HS-5 (cell line): ENCODE measurements around the gene ITPKC.
"Not testable (repeated sequence)": the region's sequence is repeated elsewhere in the genome, so short reads cannot be mapped to it uniquely, and the experiment has no call there.

Source experiments
- DNase-seq: peaks from one replicate; pipeline ENCODE4 v3.0.0-alpha.2; 2012; ENCODE audit warnings: low read depth

Gene ITPKC

DNA sequence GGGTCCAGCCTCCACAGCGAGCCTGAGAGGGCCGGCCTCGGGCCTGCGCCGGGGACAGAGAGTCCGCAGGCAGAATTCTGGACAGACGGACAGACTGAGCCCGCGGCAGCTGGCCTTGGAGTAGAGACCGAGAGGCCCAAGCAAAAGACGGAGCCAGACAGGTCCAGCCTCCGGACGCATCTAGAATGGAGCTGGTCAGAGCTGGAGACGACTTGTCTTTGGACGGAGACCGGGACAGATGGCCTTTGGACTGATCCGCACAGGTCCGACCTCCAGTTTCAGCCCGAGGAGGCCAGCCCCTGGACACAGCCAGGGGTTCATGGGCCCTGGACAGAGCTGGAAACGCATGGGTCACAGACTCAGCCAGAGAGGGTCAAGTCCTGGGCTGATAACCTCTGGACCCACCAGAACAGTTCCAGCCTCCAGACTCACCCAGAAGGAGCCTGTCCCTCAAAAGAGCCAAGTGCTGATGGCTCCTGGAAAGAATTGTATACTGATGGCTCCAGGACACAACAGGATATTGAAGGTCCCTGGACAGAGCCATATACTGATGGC, 490 bp downstream of the ITPKC start:
- DNase-seq = no peak

- DNase-seq = no peak
Measured at GRCh38 chr19:40717880-40718773, 1.2 kb downstream of the ITPKC start.

- DNase-seq = no peak
Measured at GRCh38 chr19:40718774-40719391, 2.0 kb downstream of the ITPKC start.

GRCh38 chr19:40719414-40719894, 2.5 kb downstream of the ITPKC start:
- no peak for DNase-seq

- DNase-seq = no peak
Measured at GRCh38 chr19:40721140-40721486, 4.2 kb downstream of the ITPKC start.

GRCh38 chr19:40721936-40722661, 5.2 kb downstream of the ITPKC start:
- DNase-seq = no peak

GRCh38 chr19:40723661-40724254, 6.8 kb downstream of the ITPKC start:
- DNase-seq = no peak

DNA sequence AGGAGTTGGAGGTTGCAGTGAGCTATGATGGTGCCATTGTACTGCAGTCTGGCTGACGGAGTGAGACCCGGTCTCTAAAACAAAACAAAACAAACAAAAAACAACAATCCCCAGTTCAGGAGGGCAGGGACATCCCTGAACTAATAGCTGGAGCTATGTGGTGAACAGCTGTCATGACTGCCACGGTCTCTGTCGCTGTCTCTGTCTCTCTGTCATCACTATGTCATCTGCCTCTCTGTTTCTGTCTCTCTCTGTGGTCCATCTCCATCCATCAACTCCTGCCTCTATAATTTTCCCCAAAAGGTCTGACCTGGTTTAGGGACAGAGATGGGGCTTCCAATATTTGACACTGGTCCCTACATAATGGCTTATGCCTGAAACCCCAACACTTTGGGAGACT, 7.4 kb downstream of the ITPKC start:
- DNase-seq = no peak

DNA sequence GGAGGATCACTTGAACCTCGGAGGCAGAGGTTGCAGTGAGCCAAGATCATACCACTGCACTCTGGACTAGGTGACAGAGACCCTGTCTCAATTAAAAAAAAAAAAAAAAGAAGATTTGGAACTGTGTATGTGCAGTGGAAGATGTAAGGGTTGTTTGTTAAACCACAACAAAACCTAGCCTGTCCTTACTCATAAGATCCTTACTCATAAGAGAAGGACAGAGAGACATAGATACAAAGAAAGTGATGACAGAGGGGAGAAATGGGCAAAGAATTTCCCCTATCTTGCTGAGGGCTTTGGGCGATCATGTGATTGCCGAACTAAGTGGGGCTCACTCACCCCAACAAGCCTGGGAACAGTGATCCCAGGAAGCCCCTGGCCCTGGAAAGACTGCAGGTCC, 7.9 kb downstream of the ITPKC start:
- no peak for DNase-seq

DNA sequence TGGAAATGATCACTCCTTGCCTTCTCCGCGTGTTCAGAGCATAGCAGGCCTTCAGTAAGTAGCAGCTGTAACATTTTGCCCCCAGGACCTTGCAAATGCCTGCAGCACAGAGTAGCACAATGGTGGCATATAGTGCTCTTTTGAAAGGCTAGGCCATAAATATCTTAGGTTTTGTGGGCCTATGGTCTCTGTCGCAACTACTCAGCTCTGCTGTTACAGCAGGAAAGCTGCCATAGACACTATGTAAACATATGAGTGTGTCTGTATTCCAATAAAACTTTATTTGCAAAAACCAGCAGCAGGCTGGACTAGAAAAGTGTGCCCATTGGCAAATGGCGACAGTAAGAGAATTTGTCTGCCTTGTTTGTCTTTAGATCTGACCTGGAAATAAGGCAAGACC, 9.4 kb downstream of the ITPKC start:
- DNase-seq = no peak

- not testable (repeated sequence) for DNase-seq
Measured at GRCh38 chr19:40730065-40730464, 13.2 kb downstream of the ITPKC start.

DNA sequence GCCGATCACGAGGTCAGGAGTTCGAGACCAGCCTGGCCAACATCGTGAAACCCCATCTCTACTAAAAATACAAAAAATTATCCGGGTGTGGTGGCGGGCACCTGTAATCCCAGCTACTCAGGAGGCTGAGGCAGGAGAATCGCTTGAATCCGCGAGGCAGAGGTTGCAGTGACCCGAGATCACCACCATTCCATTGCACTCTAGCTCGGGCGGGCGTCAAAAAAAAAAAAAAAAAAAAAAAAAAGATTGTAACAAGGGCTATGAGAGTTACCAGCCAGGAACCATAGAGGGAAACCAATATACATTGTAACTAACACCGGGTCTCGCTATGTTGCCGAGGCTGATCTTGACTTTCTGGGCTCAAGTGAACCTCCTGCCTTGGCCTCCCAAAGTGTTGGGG, 15.4 kb downstream of the ITPKC start:
- not testable (repeated sequence) for DNase-seq

DNA sequence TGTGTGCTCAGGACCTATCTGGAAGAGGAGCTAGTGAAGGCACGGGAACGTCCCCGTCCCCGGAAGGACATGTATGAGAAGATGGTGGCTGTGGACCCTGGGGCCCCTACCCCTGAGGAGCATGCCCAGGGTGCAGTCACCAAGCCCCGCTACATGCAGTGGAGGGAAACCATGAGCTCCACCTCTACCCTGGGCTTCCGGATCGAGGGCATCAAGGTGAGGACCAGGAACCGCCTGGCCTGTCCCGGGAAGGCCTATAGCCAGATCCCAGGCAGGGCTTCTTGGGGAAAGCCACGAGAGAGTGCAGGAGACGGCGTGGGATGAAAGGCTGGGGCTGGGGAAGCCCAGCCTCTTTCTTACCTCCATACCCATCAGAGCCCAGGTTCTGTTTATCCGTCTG, 16.2 kb downstream of the ITPKC start:
- DNase-seq = no peak

DNA sequence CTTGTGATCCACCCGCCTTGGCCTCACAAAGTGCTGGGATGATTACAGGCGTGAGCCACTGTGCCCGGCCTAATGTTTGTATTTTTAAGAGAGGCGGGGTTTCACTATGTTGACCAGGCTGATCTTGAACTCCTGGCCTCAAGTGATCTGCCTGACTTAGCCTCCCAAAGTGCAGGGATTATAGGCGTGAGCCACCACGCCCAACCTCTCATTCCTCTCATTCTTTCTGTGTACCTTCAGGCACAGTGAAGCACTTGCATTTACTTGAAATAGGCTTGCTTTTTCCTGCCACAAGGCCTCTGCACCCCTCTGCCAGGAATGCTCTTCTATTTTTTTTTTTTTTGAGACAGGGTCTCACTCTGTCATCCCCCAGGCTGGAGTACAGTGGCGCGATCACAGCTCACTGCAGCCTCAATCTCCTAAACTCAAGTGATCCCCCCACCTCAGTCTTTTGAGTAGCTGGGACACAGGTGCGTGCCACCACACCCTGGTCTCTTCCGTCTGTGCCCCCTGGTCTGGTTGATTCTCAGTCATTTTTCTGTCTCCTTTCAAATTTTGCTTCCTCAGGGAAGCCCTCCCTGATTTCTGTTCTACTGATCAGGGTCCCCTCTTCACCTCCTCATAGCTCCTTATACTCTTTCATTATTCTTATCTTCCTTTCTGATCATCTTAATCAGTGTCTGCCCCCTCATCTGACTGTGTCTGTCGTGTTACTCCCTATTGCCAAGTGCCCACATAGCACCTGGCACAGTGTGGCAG, 18.3 kb downstream of the ITPKC start:
- DNase-seq = no peak

DNA sequence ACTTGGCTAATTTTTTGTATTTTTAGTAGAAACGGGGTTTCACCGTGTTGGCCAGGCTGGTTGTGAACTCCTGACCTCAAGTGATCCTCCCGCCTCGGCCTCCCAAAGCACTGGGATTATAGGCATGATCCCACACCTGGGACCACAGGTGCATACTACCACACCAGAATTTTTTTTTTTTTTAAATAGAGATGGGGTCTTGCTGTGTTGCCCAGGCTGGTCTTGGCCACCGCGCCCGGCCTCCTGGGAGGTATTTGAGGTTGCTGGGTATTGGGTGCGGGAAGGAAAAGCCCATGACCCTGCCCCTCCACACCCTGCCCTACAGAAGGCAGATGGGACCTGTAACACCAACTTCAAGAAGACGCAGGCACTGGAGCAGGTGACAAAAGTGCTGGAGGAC, 19.7 kb downstream of the ITPKC start:
- DNase-seq = no peak

DNA sequence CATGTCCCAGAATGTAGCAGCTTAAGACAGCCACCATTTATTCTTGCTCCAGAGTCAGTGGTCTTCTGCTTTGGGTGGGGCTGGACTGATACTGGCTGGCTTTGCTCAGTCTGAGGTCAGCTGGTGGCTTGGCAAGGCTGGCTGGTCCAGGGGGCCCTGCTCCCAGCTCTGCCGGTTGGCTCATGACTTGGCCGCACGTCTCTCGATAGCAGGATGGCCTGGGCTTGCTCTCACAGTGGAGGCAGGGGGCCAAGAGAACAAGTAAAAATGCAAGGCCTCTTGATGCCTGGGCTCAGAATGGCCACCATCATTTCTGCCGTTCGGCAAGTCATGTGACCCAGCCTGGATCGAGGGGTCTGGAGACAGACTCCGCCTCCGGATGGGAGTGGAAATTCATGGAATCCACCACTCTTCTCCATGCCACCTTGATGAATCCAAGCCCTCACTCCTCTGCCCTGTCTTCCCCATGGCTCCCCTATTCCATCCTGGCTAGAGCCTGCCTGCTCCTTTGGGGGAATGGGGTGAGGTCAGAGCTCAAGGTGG, 20.3 kb downstream of the ITPKC start:
- DNase-seq = no peak

DNA sequence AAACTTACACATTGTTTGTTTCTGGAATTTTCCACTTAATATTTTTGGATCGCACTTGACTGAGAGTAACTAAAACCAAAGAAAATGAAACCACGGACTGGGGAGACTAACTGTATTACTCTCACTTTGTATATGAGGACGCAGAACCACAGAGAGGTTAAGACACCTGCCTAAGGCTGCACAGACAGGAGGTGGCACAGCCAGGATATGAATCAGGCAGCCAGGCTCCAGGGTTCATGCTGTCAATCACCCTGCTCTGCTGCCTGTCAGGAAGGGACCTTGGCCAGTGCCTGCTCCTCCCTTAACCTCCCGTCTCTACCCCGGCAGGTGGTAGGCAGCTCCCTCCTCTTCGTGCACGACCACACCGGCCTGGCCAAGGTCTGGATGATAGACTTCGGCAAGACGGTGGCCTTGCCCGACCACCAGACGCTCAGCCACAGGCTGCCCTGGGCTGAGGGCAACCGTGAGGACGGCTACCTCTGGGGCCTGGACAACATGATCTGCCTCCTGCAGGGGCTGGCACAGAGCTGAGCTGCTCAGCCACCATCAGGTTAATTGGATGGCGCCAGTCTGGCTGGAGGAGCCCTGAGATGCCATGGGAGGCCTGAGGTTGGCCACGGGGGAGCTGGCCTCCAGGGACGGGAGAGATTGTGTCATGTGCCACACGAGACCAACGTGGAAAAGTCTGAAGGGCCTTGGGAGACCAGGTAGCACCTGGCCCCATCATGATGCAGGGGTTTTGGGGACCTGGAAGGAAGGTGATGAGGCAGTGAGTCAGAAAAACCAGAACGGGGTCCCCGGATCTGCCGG, 22.3 kb downstream of the ITPKC start:
- DNase-seq = no peak

- DNase-seq = no peak
Measured at GRCh38 chr19:40739871-40740703, 23.2 kb downstream of the ITPKC start.

- no peak for DNase-seq
Measured at GRCh38 chr19:40740747-40741146, 23.8 kb downstream of the ITPKC start.
